H1 (cell line): ENCODE results near the gene MDFI. TPM values are rescaled to one million over a fixed set of nuclear protein-coding genes. Genes with fewer than 3 reads are reported as not detected.

ENCODE experiments used
- CTCF ChIA-PET: fragments of 300-600 bp; sonication (Branson Sonifier 250); formaldehyde crosslinking; loops from one replicate; lab custom pipeline; 2021; ENCODE audit not compliant: partially characterized antibody; lab: Charles Lee
- POLR2A ChIA-PET: fragments of 300-600 bp; sonication (Branson Sonifier 250); formaldehyde crosslinking; loops from one replicate; lab custom pipeline; 2021; ENCODE audit warnings: inconsistent platforms; ENCODE audit not compliant: partially characterized antibody; lab: Charles Lee
- DNase-seq, 2 experiments: peaks; one replicate each; pipeline versions ENCODE4 v3.0.0 to v3.0.0-alpha.2; 2010 to 2022; ENCODE audit warnings: low spot score in 2 of 2, low read depth in 1 of 2, mixed read lengths in 1 of 2
- FAIRE-seq: peaks from 2 replicates; lab custom pipeline; 2011; peaks lifted over from hg19 to GRCh38; lab: Jason Lieb, UNC
- H2AFZ ChIP-seq: 2 replicates; pipeline ENCODE4 v1.8.1; 2012; ENCODE audit warnings: low read length, inconsistent platforms
- H2AK5ac ChIP-seq: 2 replicates; pipeline ENCODE4 v1.6.1; 2013; ENCODE audit warnings: low read depth, low read length
- H2BK120ac ChIP-seq: replicated peaks from 2 replicates; pipeline ENCODE3; 2013; ENCODE audit warnings: low read depth, low read length, inconsistent platforms
- H2BK12ac ChIP-seq: 2 replicates; pipeline ENCODE4 v1.6.1; 2013; ENCODE audit warnings: low read depth, low read length
- H2BK15ac ChIP-seq: 2 replicates; pipeline ENCODE4 v1.6.1; 2013; ENCODE audit warnings: low read length
- H2BK20ac ChIP-seq: 2 replicates; pipeline ENCODE4 v1.6.1; 2013; ENCODE audit warnings: low read length
- H2BK5ac ChIP-seq: 2 replicates; pipeline ENCODE4 v1.6.1; 2013; ENCODE audit warnings: low read depth, low read length
- H3K14ac ChIP-seq: 2 replicates; pipeline ENCODE4 v1.6.1; 2013; ENCODE audit warnings: inconsistent platforms; ENCODE audit not compliant: insufficient read length
- H3K18ac ChIP-seq: 2 replicates; pipeline ENCODE4 v1.6.1; 2013; ENCODE audit warnings: low read length; ENCODE audit errors: extremely low read depth
- H3K23ac ChIP-seq: 2 replicates; pipeline ENCODE4 v1.6.1; 2013; ENCODE audit warnings: inconsistent platforms; ENCODE audit not compliant: insufficient read length
- H3K23me2 ChIP-seq: 2 replicates; pipeline ENCODE4 v1.6.1; 2013; ENCODE audit warnings: low read depth, low read length
- H3K27ac ChIP-seq: 2 replicates; pipeline ENCODE4 v1.6.1; 2011; ENCODE audit warnings: low read depth, low read length, inconsistent platforms
- H3K27me3 ChIP-seq, 4 experiments: replicated peaks in 1 of 4; 1 replicate in 1 of 4; 2 replicates in 3 of 4; pipeline versions ENCODE4 v1.6.1 to v1.8.1; 2011 to 2013; ENCODE audit warnings: low read length in 3 of 4, mild to moderate bottlenecking in 3 of 4, inconsistent platforms in 2 of 4, mixed read lengths in 2 of 4, moderate library complexity in 1 of 4; ENCODE audit not compliant: control insufficient read depth in 3 of 4, insufficient read depth in 3 of 4; ENCODE audit errors: extremely low read depth in 1 of 4
- H3K36me3 ChIP-seq, 4 experiments: 2 replicates each; pipeline versions ENCODE4 v1.6.1 to v1.8.1; 2011 to 2013; ENCODE audit warnings: mild to moderate bottlenecking in 4 of 4, low read length in 3 of 4, moderate library complexity in 2 of 4, control low read depth in 1 of 4, inconsistent platforms in 1 of 4; ENCODE audit not compliant: insufficient read depth in 4 of 4, control insufficient read depth in 2 of 4
- H3K4ac ChIP-seq: replicated peaks from 2 replicates; pipeline ENCODE3; 2013; ENCODE audit warnings: low read length, low read depth, mixed read lengths, inconsistent platforms; ENCODE audit not compliant: insufficient read length
- H3K4me1 ChIP-seq, 4 experiments: replicated peaks in 1 of 4; 1 replicate in 1 of 4; 2 replicates in 3 of 4; pipeline versions ENCODE4 v1.6.1 to v1.8.1; 2011 to 2013; ENCODE audit warnings: low read length in 3 of 4, inconsistent platforms in 2 of 4, mixed read lengths in 1 of 4; ENCODE audit not compliant: insufficient read depth in 4 of 4, control insufficient read depth in 3 of 4
- H3K4me2 ChIP-seq, 2 experiments: 2 replicates each; pipeline versions ENCODE4 v1.6.1 to v1.8.1; 2011 to 2013; ENCODE audit warnings: low read depth in 2 of 2, low read length in 2 of 2, control low read depth in 1 of 2, inconsistent platforms in 1 of 2, mild to moderate bottlenecking in 1 of 2; ENCODE audit not compliant: insufficient read depth in 1 of 2
- H3K4me3 ChIP-seq, 4 experiments: fragments of 200-600, 300-600 bp in 1 of 4; sonication (generic), shearing (Covaris generic), sonication (Bioruptor Twin) in 1 of 4; 2 replicates each; pipeline versions ENCODE4 v1.5.1 to v1.8.1; 2011 to 2016; ENCODE audit warnings: low read length in 4 of 4, low read depth in 3 of 4, control low read depth in 2 of 4, inconsistent platforms in 2 of 4, mild to moderate bottlenecking in 2 of 4, mixed read lengths in 1 of 4, moderate library complexity in 1 of 4; ENCODE audit not compliant: insufficient read depth in 2 of 4; ENCODE audit errors: extremely low read depth in 1 of 4
- H3K56ac ChIP-seq: replicated peaks from 2 replicates; pipeline ENCODE3; 2013; ENCODE audit warnings: low read depth, mild to moderate bottlenecking, mixed read lengths, low read length, inconsistent platforms; ENCODE audit not compliant: insufficient read length
- H3K79me1 ChIP-seq: 2 replicates; pipeline ENCODE4 v1.6.1; 2013; ENCODE audit warnings: low read depth, low read length, control low read depth
- H3K79me2 ChIP-seq, 2 experiments: 2 replicates each; pipeline versions ENCODE4 v1.6.1 to v1.8.1; 2012 to 2013; ENCODE audit warnings: low read length in 2 of 2, mild to moderate bottlenecking in 2 of 2, inconsistent platforms in 1 of 2; ENCODE audit not compliant: insufficient read depth in 2 of 2, control insufficient read depth in 1 of 2
- H3K9ac ChIP-seq, 4 experiments: replicated peaks in 1 of 4; 1 replicate in 1 of 4; 2 replicates in 3 of 4; pipeline versions ENCODE4 v1.6.1 to v1.8.1; 2011 to 2013; ENCODE audit warnings: low read depth in 3 of 4, low read length in 3 of 4, control low read depth in 2 of 4, mild to moderate bottlenecking in 2 of 4, moderate library complexity in 2 of 4, inconsistent platforms in 1 of 4; ENCODE audit errors: extremely low read depth in 1 of 4
- H3K9me3 ChIP-seq, 2 experiments: 2 replicates each; pipeline versions ENCODE4 v1.6.1 to v1.8.1; 2012 to 2013; ENCODE audit warnings: mild to moderate bottlenecking in 2 of 2, moderate library complexity in 2 of 2, control low read depth in 1 of 2, inconsistent platforms in 1 of 2, low read depth in 1 of 2, low read length in 1 of 2, mixed read lengths in 1 of 2; ENCODE audit not compliant: insufficient read depth in 2 of 2
- H4K20me1 ChIP-seq, 2 experiments: replicated peaks in 1 of 2; 2 replicates each; pipeline versions ENCODE3 to v1.8.1; 2011 to 2013; ENCODE audit warnings: inconsistent platforms in 2 of 2, low read length in 2 of 2, mild to moderate bottlenecking in 1 of 2; ENCODE audit not compliant: insufficient read depth in 2 of 2, control insufficient read depth in 1 of 2
- H4K5ac ChIP-seq: 2 replicates; pipeline ENCODE4 v1.6.1; 2013; ENCODE audit warnings: low read length, low read depth, mixed read lengths, inconsistent platforms; ENCODE audit not compliant: insufficient read length
- H4K8ac ChIP-seq: 2 replicates; pipeline ENCODE4 v1.8.0; 2013; ENCODE audit warnings: mild to moderate bottlenecking, moderate library complexity, low read length, inconsistent platforms; ENCODE audit not compliant: insufficient read depth; ENCODE audit errors: extremely low read depth
- H4K91ac ChIP-seq: replicated peaks from 2 replicates; pipeline ENCODE3; 2013; ENCODE audit warnings: low read length, mixed read lengths, inconsistent platforms; ENCODE audit not compliant: insufficient read length
- CHD1 ChIP-seq: IDR thresholded peaks from 2 replicates; pipeline ENCODE4 v1.6.1; 2012; ENCODE audit warnings: low read depth, low read length, improper control_type of control experiment
- HDAC2 ChIP-seq, 2 experiments: fragments of 300-600 bp in 1 of 2; sonication (generic) in 1 of 2; IDR thresholded peaks; 2 replicates each; pipeline ENCODE4 v1.6.1; 2011 to 2012; ENCODE audit warnings: low read depth in 2 of 2, low read length in 2 of 2, mild to moderate bottlenecking in 2 of 2, moderate library complexity in 2 of 2, borderline replicate concordance in 1 of 2, inconsistent platforms in 1 of 2
- HDAC6 ChIP-seq: IDR thresholded peaks from one replicate; pipeline ENCODE4 v1.7.1; 2012; ENCODE audit warnings: low read depth, mild to moderate bottlenecking, inconsistent platforms, low read length, moderate library complexity
- NANOG ChIP-seq: IDR thresholded peaks from 2 replicates; pipeline ENCODE4 v1.6.1; 2011; ENCODE audit warnings: low read length, low read depth, mild to moderate bottlenecking, inconsistent platforms; ENCODE audit not compliant: insufficient read depth, poor library complexity, severe bottlenecking
- POLR2A ChIP-seq, 2 experiments: IDR thresholded peaks; 1 replicate in 1 of 2; 2 replicates in 1 of 2; pipeline ENCODE4 v1.6.1; 2011; ENCODE audit warnings: low read depth in 2 of 2, low read length in 2 of 2, mild to moderate bottlenecking in 2 of 2; ENCODE audit errors: control extremely low read depth in 1 of 2
- RAD21 ChIP-seq, 2 experiments: IDR thresholded peaks in 1 of 2; conservative IDR thresholded peaks in 1 of 2; 2 replicates each; pipeline ENCODE4 v1.6.1; 2011; ENCODE audit warnings: low read depth in 2 of 2, low read length in 2 of 2, improper control_type of control experiment in 1 of 2, inconsistent platforms in 1 of 2, mild to moderate bottlenecking in 1 of 2, moderate library complexity in 1 of 2
- SP2 ChIP-seq: IDR thresholded peaks from 2 replicates; pipeline ENCODE4 v1.6.1; 2012; ENCODE audit warnings: mild to moderate bottlenecking, low read length, inconsistent platforms
- SP4 ChIP-seq: IDR thresholded peaks from 2 replicates; pipeline ENCODE4 v1.6.1; 2012; ENCODE audit warnings: low read length, inconsistent platforms
- TAF1 ChIP-seq: IDR thresholded peaks from 2 replicates; pipeline ENCODE4 v1.6.1; 2011; ENCODE audit warnings: mild to moderate bottlenecking, low read depth, low read length
- WGBS, 2 experiments: shearing (Covaris generic) in 1 of 2; methylation state at CpG; one replicate each; pipeline versions ENCODE4 v1.1.6 to v1.1.7; 2013 to 2015; ENCODE audit warnings: low lambda C conversion rate in 2 of 2, mixed read lengths in 2 of 2, inconsistent platforms in 1 of 2, low coverage in 1 of 2, missing lambda C conversion rate in 1 of 2; ENCODE audit not compliant: insufficient replicate concordance in 2 of 2, insufficient coverage in 1 of 2, insufficient read length in 1 of 2; ENCODE audit errors: extremely low coverage in 1 of 2, missing lambda C conversion rate in 1 of 2; 5-methylcytosine and 5-hydroxymethylcytosine counted together
- polyA plus RNA-seq, 7 experiments: library from polyadenylated mRNA; depleted of rRNA in 3 of 7; stranded (reverse) in 5 of 7; unstranded in 2 of 7; fragments of >200 nt in 5 of 7; fragments of 200-250 nt in 2 of 7; gene quantifications; 1 replicate in 5 of 7; 2 replicates in 1 of 7; 4 replicates in 1 of 7; pipeline versions ENCODE4 v1.2.1 to v1.2.3, GENCODE V29; 2011 to 2013; ENCODE audit warnings: missing spikeins in 2 of 7, mixed read lengths in 2 of 7
- total RNA-seq: library from RNA; stranded (reverse); fragmentation: NEBNext Ultra II Directional; extraction: Animal tissue kit (Norgen Biotek cat#: 25700); gene quantifications from 2 replicates; pipeline ENCODE4 v1.2.1, GENCODE V29; 2021

MDFI gene
- total and polyA plus RNA-seq, 2 of the 8 experiments (the other 6 are each of a cell fraction or from before 2014, with no cell fraction given) = 41.0 to 65.6 TPM

GRCh38 chr6:41670703-41671360 lies 32.6 kb downstream of the MDFI start:
- peaks cover 0 to 7% of the 10 kb centered on the region in 2 experiments; a peak in 1 of 4 replicates for H3K9me3 ChIP-seq
- no peaks in the 10 kb centered on the region for H3K79me2 ChIP-seq
- no peak overlapping the region for H4K91ac ChIP-seq
- no peak overlapping the region for H2BK15ac ChIP-seq
- no peak for TF ChIP-seq HDAC6
- no peak for TF ChIP-seq CHD1
- no peak for TF ChIP-seq POLR2A (IDR thresholded peaks at IDR 0.05; ENCODE audit: control extremely low read depth in 1 of 2, low read depth in 2 of 2, low read length in 2 of 2)
- no peak for TF ChIP-seq TAF1
- no peak for TF ChIP-seq NANOG
- no peak for TF ChIP-seq RAD21 (IDR thresholded peaks at IDR 0.05 in 1 of 2, conservative IDR thresholded peaks at IDR 0.05 in 1 of 2; ENCODE audit: low read depth in 2 of 2, low read length in 2 of 2)
- TF ChIP-seq SP2 = no peak
- TF ChIP-seq HDAC2 (IDR thresholded peaks at IDR 0.05; ENCODE audit: borderline replicate concordance in 1 of 2, low read depth in 2 of 2, low read length in 2 of 2) = no peak
- no peak for TF ChIP-seq SP4
- TF ChIP-seq, all 59 proteins: peak for 0
- H2BK120ac ChIP-seq = no peak overlapping the region
- H3K9ac ChIP-seq = no peak overlapping the region
- no peak overlapping the region for H3K14ac ChIP-seq
- H3K23ac ChIP-seq = no peak overlapping the region
- no peak overlapping the region for H2BK12ac ChIP-seq
- H3K27me3 ChIP-seq = peaks cover 0 to 3% (median 1%) of the 10 kb centered on the region in 4 experiments; a peak in 1 of 7 replicates
- no peak overlapping the region for H2AK5ac ChIP-seq
- no peak overlapping the region for H2BK5ac ChIP-seq
- H3K79me1 ChIP-seq = no peaks in the 10 kb centered on the region
- H3K27ac ChIP-seq = no peak overlapping the region
- no peak for DNase-seq
- WGBS, 2 experiments = 87% methylated on average over 9 of the region's 9 CpGs; no CpG with 5 or more reads in 1 of the 2 experiments
- no peaks in the 10 kb centered on the region for H4K20me1 ChIP-seq
- no peak overlapping the region for H3K56ac ChIP-seq
- H2BK20ac ChIP-seq = no peak overlapping the region
- no peak for FAIRE-seq
- no peak overlapping the region for H4K8ac ChIP-seq
- H3K4me2 ChIP-seq = no peak overlapping the region
- H3K23me2 ChIP-seq = no peaks in the 10 kb centered on the region; the same call in 1 of the 2 replicates
- ChIA-PET CTCF (interaction anchor here (0.6 to 1.8 kb wide), 8 partner anchors 9 to 1710 kb away, joined by 3 to 13 read pairs (median 4); no protein-coding TSS in a partner anchor), POLR2A (no interaction called here)
- H3K18ac ChIP-seq = no peak overlapping the region
- H3K4me1 ChIP-seq = peaks cover 0 to 7% (median 4%) of the 10 kb centered on the region in 4 experiments; a peak in 4 of 7 replicates
- H3K36me3 ChIP-seq = no peaks in the 10 kb centered on the region
- H2AFZ ChIP-seq = no peak overlapping the region
- no peak overlapping the region for H3K4me3 ChIP-seq
- no peak overlapping the region for H4K5ac ChIP-seq
- H3K4ac ChIP-seq = no peak overlapping the region
